ENCODE data around the gene UCP2. TPM values are rescaled to one million over a fixed set of nuclear protein-coding genes. Genes with fewer than 3 reads are reported as not detected.
"Not testable (repeated sequence)": the region's sequence is repeated elsewhere in the genome, so short reads cannot be mapped to it uniquely, and the experiment has no call there.

The UCP2 gene
- total RNA-seq, 6 experiments from 2014 or later: 6.4 to 9.9 (median 8.0) TPM

DNA sequence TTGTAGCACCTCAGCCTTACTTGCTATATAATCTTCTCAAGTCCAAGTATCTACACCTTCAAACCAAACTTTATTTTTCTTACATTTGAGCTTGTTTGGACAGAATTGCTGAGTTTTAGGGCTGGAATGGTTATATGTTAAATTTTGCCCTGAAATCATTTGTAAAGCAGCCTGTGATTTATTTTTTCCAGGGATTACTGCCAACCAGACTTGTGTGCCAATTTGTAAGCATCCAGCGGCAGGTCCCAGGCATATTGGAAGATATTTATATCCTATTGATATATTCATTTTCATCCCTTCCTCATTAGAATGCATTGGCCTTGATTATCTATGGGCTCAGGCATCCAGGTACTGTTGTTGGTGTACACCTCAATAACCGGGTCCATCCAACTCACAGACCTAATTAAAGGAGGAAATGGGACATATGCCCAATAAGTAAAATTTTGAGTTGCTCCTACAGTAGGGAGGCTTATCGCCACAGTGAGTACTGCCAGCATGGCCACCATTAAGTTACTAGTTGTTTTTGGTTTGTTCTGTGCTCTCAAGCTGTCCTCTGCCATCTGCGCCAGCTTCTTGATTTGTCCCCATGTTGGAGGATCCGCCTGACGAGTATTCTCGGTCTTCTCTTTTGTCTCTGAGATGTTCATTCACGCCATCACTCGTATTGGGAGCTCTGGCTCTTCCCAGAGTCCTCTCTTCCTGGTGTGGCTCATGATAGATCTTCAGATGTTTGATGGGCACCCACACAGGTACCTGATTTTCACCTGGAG lies 41.7 kb downstream of the UCP2 start:
- Mint-ChIP-seq H3K4me3 (no peak overlapping the region), H3K36me3 (ENCODE audit: low read depth) (peaks cover 20% of the 10 kb centered on the region), H3K9me3 (peaks cover 22% of the 10 kb centered on the region), H3K4me1 (ENCODE audit: low read depth) (peaks cover 8% of the 10 kb centered on the region), H3K27ac (no peak overlapping the region), H3K27me3 (ENCODE audit: insufficient read depth) (no peaks in the 10 kb centered on the region; the same call in 1 of the 2 replicates)
- no peak for DNase-seq
- no peak for TF ChIP-seq CTCF (IDR thresholded peaks at IDR 0.05)

DNA sequence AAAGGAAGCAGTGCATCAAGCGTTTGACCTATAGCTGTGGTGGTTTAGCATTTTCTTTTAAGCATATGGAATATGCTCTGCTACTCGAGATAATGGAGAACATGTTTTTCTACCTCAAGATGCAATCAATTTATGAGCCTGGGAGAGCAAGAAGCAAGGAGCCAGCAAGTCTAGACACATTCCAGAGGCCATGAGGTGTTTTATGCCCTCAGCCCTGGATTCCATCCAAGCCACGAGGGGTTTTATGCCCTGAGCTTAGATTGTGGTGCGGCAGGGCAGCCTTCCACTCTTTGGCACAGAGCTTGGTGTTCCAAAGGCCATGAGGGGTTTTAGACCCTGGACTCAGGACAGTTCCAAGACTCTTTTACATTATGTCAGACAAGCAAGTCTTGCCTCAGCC lies 43.5 kb downstream of the UCP2 start:
- no peak for TF ChIP-seq CTCF (IDR thresholded peaks at IDR 0.05)
- Mint-ChIP-seq H3K9me3 (peaks cover 22% of the 10 kb centered on the region), H3K4me3 (no peak overlapping the region), H3K36me3 (ENCODE audit: low read depth) (peaks cover 20% of the 10 kb centered on the region), H3K4me1 (ENCODE audit: low read depth) (peaks cover 8% of the 10 kb centered on the region), H3K27ac (no peak overlapping the region), H3K27me3 (ENCODE audit: insufficient read depth) (no peaks in the 10 kb centered on the region; the same call in 1 of the 2 replicates)
- DNase-seq: no peak

DNA sequence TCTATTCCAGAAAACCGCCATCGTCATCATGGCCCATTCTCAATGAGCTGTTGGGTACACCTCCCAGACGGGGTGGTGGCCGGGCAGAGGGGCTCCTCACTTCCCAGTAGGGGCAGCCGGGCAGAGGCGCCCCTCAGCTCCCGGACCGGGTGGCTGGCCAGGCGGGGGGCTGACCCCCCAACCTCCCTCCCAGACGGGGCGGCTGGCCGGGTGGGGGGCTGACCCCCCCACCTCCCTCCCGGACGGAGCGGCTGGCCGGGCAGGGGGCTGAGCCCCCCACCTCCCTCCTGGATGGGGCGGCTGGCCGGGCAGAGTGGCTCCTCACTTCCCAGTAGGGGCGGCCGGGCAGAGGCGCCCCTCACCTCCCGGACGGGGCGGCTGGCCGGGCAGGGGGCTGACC lies 46.6 kb downstream of the UCP2 start:
- H3K27me3 Mint-ChIP-seq (ENCODE audit: insufficient read depth); H3K4me3 Mint-ChIP-seq; H3K4me1 Mint-ChIP-seq (ENCODE audit: low read depth); H3K27ac Mint-ChIP-seq; DNase-seq: not testable (repeated sequence)
- Mint-ChIP-seq H3K36me3 (ENCODE audit: low read depth) (peaks cover 12% of the 10 kb centered on the region), H3K9me3 (peaks cover 14% of the 10 kb centered on the region)

DNA sequence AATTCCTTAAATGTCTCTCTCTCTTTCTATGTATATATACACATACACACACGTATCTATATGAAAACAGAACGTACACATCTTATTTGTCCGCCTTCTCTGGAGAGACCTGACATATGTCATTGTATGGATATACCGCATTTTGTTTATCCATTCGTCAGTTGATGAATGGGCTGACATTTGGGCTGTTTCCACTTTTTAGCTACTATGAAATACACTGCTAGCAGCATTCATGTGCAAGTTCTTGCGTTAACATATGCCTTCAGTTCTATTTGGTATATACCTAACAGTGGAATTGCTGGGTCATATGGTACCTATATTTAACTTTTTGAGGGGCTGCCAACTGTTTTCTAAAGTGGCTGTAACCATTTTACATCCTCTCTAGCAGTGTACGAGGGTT lies 49.9 kb downstream of the UCP2 start:
- H3K27me3 Mint-ChIP-seq (ENCODE audit: insufficient read depth): no peaks in the 10 kb centered on the region

GRCh38 chr11:73931951-73932350 lies 50.7 kb downstream of the UCP2 start:
- Mint-ChIP-seq H3K4me3 (no peak overlapping the region), H3K4me1 (ENCODE audit: low read depth) (no peaks in the 10 kb centered on the region), H3K27me3 (ENCODE audit: insufficient read depth) (no peaks in the 10 kb centered on the region), H3K27ac (no peak overlapping the region), H3K36me3 (ENCODE audit: low read depth) (peaks cover 5% of the 10 kb centered on the region; the same call in 1 of the 2 replicates), H3K9me3 (no peaks in the 10 kb centered on the region)
- DNase-seq: no peak
- TF ChIP-seq CTCF (IDR thresholded peaks at IDR 0.05): no peak

More for the DNA sequence above, 49.9 kb downstream of the UCP2 start:
- no peak for TF ChIP-seq CTCF (IDR thresholded peaks at IDR 0.05)
- Mint-ChIP-seq H3K9me3 (no peaks in the 10 kb centered on the region), H3K4me1 (ENCODE audit: low read depth) (no peaks in the 10 kb centered on the region), H3K36me3 (ENCODE audit: low read depth) (no peaks in the 10 kb centered on the region; the same call in 1 of the 2 replicates), H3K4me3 (no peak overlapping the region), H3K27ac (no peak overlapping the region)
- DNase-seq: no peak

- no peaks in the 10 kb centered on the region for H3K4me1 Mint-ChIP-seq (ENCODE audit: low read depth)
- TF ChIP-seq CTCF (IDR thresholded peaks at IDR 0.05): peak; percentile 70
- DNase-seq: peak; percentile 55
- H3K27me3 Mint-ChIP-seq (ENCODE audit: insufficient read depth): peaks cover 2% of the 10 kb centered on the region; the same call in 1 of the 2 replicates
- H3K27ac Mint-ChIP-seq: no peak overlapping the region
- H3K9me3 Mint-ChIP-seq: no peaks in the 10 kb centered on the region
- H3K4me3 Mint-ChIP-seq: no peak overlapping the region
- H3K36me3 Mint-ChIP-seq (ENCODE audit: low read depth): peaks cover 8% of the 10 kb centered on the region; the same call in 1 of the 2 replicates
Measured at GRCh38 chr11:73931039-73931645, 51.5 kb downstream of the UCP2 start.
